OCI-M2 (cell line): ENCODE measurements around the gene YEATS4.
"Not testable (repeated sequence)": the region's sequence is repeated elsewhere in the genome, so short reads cannot be mapped to it uniquely, and the experiment has no call there.

ENCODE experiments used
- DNase-seq: peaks from one replicate; lab custom pipeline; 2025; ENCODE audit not compliant: unreplicated experiment; lab: John Stamatoyannopoulos, UW

Gene YEATS4

DNA sequence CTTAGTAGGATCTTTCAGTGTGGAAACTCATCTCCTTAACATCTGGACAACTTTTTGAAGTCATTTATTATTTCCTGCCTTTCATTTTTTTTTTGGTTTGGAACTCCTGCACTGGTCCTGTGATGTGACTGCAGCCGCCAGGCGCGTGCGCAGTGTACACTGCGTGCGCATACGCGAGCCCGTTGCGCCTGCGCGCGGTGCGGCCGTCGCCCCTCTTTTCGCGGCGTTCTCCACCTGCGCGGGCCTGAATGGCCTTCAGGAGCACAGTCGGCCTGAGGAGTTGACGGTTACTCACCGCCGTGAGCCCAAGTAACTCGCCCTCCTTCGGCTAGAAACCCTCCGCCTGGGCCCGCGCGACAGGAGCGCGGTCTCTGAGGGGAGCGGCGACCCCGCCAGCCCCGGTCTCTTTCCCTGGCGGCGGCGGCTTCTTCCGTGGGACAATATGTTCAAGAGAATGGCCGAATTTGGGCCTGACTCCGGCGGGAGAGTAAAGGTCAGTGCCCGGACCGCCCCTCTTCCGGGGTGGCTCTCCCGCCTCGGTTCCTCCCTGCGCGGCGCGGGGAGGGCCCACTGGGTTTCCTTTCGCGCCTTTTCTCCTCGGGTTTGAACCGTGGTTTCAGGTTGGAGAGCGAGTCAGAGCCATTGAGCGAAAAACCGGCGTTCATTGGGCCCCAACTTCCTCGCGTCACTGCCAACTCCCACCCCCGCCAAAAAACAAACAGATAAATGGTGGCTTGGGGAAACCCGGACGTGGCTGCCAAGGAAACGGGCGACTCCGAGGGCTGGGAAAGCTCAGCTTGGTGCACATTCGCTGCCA, at the start of gene YEATS4:
Gene YEATS4, plus strand, starts transcription at position 213 of the 817 bp plus-strand sequence. Its CDS starts 230 bp downstream, at position 443.
- DNase-seq, result no peak

DNA sequence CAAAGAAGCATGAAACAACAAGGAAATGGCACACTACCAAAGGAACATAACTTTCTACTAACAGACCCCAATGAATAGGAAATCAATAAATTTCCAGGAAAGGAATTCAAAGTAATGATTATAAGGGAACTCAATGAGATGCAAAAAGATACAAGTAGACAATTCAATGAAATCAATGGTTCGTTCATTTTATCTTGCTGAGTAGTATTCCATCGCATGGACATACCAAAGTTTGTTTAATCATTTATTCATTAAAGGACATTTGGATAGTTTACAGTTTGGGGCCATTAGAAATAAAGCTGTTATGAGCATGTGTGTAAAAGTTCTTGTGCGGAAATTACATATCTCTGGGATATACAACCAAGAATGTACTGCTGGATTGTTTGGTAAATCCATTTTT, 46.3 kb upstream of the YEATS4 start:
- no peak for DNase-seq

DNA sequence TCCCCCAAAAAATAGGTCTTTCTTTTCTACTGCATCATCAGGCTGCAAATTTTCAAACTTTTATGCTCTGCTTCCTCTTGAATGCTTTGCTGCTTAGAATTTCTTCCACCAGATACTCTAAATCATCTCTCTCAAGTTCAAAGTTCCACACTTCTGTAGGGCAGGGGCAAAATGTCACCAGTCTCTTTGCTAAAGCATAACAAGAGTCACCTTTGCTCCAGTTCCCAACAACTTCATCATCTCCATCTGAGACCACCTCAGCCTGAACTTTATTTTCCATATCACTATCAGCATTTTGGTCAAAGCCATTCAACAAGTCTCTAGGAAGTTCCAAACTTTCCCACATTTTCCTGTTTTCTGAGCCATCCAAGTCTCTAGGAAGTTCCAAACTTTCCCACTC, 42.8 kb upstream of the YEATS4 start:
- not testable (repeated sequence) for DNase-seq

DNA sequence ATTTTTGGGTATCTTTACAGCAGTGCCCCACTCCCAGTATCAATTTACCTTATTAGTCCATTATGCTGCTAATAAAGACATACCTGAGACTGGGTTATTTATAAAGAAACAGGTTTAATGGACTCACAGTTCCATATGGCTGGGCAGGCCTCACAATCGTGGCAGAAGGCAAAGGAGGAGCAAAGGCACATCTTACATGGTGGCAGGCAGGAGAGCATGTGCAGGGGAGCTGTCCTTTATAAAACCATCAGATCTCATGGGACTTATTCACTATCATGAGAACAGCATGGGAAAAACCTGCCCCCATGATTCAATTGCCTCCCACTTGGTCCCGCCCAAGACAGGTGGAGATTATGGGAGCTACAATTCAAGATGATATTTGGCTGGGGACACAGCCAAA, 42.3 kb upstream of the YEATS4 start:
- DNase-seq, result not testable (repeated sequence)

DNA sequence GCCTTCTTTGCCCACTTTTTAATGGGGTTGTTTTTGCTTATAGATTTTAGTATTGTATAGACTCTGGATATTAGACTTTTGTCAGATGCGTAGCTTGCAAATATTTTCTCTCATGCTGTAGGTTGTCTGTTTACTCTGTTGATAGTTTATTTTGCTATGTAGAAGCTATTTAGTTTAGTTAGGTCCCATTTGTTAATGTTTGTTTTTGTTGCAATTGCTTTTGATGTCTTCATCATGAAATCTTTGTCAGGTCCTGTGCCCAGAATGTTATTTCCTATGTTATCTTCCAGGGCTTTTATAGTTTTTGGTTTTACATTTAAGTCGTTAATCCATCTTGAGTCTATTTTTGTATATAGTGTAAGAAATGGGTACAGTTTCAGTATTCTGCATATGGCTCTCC, 41.3 kb upstream of the YEATS4 start:
- no peak for DNase-seq

DNA sequence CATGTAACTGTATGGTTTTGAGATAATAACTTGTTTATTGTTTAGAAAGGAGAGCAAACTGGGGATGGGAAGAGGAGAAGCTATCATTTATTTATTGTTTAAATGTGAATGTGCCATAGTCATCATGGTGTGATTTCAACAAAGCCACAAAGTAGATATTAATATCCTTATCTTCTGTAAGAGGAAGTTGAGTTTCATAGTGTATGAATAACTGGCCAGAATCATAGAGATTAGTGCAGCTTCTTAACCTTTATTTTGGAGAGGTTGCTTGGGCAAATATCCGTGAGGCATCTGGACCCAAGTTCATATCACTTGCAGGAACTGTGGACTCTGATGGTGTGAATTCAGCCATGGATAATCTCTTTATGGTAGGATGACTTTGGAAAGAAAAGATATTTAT, 38.2 kb upstream of the YEATS4 start:
- no peak for DNase-seq

DNA sequence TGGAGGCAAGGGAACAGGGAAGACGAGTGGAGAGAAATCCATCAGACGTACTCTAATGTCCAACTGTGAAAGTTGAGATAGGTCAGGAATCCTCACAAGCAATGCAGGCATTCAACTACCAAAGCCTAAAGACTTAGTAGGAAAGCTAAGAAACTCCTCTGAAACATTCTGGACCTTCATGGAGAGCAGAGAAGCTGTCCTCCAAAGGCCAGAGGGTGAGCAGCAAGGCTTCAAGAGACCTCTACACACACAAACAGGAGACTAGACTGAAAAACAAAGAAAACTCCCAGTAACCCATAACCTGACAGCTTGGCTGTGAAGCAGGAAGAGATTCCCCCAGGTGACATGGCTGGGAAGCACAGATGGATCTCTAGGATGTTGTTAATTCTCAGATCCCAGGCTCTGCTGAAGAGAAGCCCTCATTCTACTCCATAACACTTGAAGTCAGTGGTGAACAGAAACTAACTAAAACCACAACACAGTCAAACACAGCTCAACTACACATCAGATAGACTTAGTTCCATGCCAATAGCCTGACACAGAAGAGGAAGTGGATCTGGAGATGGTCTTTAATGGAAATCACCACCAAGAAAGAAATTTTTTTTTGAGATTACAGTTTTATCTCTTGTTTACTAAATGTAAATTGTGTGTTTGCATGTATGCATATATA, 34.6 kb upstream of the YEATS4 start:
- DNase-seq, result no peak

DNA sequence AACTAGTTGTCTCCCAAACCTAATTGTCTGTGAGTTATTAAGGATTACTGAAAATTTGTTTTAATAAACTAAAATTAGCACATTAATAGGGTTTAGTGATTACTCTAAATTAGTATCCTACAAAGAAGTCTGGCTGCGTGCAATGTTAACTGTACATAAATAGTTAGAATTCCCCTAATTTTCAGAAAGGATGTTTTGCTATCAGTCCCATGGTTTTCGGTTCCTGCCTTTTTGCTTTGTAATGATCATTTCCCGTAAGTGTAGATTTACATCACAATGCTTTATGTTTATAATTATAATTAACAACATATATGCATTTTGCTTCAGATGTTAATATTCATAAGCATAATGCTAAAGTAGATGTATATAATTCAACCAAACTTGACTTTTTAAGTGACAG, 31.1 kb upstream of the YEATS4 start:
- no peak for DNase-seq

DNA sequence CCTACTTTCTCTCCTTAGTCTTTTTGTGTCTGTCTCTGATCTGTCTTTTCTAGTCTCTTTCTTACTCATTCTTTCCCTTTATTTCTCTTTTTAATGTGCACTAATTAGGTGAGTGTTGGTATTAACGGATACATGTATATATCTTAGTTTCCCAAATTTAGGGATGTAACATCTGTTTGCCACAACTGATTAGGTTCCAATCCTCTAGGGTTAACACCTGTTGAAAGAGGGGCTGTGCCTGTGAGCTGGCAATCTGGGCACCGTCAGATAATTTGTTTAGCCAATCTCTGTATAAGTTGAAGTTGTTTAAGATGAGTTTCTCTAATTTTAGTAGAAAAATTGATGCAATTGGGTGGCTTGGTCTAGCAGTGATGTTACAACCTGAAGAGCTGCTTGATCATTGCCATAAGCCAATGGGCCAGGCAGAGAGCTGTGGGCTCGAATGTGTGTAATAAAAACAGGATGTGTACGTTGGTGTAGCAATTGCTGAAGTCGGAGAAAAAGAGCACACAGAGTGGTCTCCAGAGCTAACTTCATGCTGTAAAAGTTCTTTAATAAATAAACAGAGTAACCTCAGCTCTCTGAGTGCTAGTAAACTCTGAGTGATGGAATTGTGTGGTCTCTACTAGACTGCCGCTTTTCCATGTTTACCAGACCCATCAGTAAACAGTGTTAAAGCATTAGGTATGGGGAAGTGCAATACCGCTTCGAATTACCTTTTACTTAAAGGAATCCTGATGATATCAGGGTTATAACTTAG, 29.7 kb upstream of the YEATS4 start:
- no peak for DNase-seq

DNA sequence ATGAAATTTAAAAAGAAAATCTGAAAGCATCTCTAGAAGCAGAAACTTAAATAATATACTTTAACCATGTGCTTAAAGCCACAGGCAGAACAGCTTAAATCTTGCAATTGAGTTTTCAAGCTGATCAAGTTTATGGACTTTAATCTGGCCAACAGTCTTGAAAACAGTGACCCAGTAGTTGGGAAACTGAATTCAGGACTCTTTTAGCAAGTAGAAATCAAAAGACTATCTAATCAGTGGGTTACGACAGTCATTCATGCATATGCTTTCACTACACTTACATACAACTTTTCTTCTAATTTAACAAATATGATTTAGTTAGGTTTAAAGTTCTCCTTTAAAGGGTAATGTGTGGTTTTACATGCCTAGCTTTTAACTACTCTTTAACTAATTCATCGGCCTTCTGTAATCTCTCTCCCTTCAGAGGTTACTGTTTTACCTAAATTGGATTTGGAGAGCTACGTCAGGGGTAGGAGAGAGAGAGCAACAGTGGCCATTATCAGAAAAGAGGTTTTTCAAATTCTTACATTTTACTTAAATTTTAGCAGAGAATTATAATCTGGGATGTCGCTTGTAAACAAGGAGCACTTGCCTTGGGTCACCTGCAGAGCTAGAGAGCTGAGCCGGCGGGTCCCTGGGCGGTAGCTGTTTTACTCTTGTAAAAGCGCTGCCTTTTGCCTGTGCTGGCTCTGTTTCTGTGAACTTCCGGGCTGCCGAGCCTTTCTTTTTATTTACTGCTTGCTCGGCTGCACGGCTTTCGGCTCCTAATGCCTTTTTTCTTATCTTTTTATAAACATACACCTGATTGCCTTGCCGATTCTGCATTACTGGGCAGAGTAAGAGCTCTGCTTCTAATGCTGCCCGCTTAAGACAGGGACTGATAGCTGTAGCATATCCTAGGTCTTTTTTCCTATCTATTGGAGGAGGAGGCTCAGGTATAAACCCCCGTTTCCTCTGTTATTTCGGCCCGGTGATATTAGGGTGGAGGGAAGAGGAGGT, 28.8 kb upstream of the YEATS4 start:
- DNase-seq, result no peak

DNA sequence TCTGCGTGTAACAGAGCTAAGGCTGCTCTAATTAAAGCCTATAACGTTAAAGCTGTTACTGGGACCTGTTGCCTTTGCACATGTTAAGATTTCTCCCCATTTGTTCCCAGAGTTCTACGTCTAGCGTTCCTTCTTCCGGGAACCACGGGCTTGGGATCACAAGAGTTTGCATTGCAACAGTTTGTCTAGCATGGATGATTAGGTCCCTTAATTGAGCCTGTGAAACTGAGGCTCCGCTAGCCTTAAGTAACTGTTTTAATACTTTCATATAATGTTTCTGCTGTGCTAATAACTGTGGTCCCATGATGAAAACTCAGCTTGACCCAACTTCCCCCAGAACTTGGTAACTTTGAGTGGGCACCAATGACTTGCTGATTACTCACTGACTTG, 28.0 kb upstream of the YEATS4 start:
- no peak for DNase-seq

DNA sequence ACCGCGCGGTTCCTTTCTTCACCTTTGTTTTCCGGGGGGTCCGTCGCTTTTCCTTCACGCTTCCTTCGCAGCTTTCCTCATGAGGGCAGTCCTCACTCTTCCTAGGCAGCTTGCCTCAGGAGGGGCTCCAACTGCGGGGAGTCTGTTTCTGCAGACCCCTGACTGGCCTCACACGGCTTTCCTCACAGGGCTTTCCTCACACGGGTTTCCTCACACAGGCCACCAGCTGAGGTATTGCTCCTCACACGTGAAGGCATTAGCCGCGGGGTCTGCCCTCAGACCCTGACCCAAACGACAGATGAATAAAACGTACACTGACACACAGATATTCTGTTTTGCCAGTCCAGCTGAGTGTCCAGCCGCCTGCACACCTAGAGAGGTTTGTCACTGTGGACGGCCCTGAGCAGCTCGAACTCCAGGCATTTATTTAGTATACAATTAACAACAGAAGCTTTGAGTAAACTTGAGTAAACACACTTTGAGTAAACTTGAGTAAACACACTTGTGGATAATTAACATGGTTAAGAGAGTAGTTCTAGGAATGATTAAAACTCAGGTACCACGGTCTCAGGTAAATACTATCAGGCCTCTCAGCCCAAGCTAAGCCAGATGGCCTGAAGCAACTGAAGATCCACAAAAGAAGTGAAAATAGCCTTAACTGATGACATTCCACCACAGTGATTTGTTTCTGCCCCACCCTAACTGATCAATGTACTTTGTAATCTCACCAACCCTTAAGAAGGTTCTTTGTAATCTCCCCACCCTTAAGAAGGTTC, 27.4 kb upstream of the YEATS4 start:
- no peak for DNase-seq

DNA sequence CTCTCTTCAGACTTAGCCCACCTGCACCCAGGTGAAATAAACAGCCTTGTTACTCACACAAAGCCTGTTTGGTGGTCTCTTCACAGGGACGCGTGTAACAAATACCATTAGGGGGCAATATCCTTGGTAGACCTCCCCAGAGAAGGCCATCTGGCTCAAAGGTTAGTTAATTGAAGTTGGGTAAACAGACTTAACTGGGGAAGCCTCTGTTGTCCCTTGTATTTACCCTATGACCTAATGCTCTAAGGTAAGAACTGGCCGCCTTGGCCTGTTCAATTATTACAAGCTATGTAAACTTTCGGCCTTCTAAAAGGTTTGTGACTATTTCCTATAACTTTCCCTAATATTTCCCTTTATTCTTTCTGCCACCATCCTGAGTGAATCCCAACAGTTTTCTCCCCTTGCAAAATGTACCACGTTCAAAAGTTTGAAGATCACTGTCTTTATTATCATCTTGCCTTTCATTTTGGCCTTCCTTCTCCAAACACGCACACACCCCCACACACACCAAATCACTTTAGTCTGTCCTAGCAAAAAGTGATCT, 26.7 kb upstream of the YEATS4 start:
- no peak for DNase-seq

DNA sequence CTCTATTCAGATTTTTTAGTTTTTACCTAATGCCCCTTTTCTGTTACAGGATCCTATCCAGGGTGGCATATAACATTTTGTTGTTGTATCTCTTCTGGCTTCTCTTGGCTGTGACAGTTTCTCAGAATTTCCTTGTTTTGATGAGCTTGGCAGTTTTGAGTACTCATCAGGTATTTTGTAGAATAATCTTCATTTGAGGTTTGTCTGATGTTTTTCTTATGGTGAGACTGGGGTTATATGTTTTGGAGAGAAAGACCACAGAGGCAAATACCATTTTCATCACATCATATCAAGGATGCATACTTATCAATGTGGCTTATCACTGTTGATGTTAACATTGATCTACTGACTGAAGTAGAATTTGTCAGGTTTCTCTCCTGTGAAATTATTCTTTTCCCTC, 25.4 kb upstream of the YEATS4 start:
- DNase-seq, result no peak

DNA sequence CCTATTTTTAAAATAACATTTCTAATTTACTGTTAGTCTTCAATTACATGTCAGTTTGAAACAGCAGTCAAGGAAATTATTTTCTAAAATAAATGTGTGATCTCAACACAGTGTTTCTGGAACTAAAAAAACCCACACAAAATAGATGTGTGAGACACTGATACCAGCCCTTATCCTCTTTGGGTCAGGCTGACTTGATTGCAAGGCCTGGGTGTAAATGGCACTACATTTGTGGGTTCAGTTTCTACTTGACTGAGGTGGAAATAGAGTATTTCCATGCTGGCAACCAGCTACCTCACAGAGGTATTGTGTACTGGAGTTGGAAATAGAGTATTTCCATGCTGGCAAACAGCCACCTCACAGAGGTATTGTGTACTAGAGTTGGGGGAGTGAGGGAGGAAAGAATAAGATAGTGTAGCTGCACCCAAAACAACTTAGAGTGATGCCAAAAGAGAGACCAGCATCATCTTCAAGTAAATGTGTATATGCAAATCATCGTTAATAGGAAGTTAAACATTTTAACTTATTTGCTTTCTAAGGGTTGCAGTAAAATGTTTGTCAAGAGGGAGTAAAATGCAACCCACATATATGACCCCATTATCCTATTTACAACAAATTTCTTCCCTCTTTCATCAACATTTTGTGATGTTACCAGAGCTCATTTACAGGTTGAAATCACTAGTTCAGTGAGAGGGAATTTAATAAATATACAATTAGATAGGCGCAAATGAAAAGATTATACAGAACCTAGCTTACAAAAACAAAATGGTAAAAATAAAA, 22.0 kb upstream of the YEATS4 start:
- DNase-seq, result no peak

DNA sequence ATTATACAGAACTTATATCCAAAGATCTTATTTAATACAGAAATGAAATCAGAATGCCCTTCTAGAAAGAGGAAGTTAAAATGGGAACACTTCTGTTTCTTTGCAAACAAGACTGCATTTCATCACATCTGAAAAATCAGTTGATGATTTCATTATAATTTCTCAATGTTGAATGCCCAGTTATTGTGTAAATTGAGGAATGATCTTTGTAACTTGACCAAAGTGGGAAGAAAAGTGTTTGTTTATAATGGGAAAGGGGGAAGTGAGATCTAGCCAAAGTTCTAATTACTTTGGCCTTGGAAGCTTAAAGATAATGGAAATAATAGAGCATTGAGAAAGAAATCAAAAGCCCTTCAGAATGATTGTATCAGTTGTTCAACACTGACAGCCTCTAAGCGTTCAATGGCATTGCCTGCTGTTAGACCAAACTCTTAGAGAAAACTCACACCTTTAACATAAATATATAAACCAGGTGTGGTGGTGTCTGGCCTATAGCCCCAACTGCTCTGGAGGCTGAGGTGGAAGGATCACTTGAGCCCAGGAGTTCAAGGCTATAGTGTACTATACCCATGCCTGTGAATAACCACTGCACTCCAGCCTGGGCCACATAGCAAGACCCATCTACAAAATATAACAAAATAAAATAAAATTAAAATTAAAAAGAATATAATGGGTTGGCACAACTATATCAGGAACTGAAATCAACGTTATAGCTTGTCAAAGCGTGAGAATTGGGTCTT, 21.3 kb upstream of the YEATS4 start:
- DNase-seq, result no peak

DNA sequence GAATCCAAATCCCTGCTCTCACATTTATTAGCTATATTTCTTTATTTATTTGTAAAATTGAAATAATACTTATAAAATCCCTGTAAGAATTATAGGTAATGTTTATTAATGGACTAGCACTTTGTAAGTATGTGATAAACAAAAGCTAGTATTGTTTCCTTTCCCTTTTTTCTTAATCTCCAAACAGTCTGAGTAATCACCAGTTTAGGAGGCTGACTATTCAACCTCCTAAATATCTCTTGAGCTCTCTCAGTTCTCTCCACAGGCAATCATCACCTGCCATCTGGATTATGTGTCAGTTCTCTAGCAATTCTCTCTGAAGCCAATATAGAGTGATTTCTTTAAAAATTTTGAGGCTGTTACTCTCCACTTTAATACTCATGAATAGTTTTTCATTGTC, 20.6 kb upstream of the YEATS4 start:
- DNase-seq, result no peak

DNA sequence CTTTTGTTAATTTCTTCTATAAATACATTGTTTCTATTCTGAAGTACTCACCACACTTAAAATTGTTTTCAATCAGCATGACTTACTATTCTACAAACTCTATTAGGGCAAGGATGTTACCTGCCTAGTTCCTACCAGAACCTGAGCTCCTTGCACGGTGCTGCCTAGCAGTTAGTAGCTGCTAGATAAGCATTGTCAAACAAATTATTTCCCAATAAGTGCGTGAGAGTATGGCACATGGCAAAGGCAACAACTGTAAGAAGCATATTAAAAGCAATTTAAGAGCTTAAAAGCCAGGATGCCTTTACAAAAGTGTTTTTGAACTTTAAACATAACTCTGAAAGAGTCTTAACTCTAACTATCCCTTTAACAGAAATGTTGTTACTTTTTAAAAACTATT, 19.5 kb upstream of the YEATS4 start:
- no peak for DNase-seq
